ENCODE data around the gene KLB. TPM values are rescaled to one million over a fixed set of nuclear protein-coding genes. Genes with fewer than 3 reads are reported as not detected.
"Not testable (repeated sequence)": the region's sequence is repeated elsewhere in the genome, so short reads cannot be mapped to it uniquely, and the experiment has no call there.

KLB gene
- polyA plus RNA-seq (2011; rRNA removed), result not detected in 2 replicates
- polyA minus RNA-seq (2011; rRNA and poly(A)+ RNA removed), result not detected in 2 replicates

- ChIA-PET CTCF (interaction anchor here (2.0 kb wide), 1 partner anchor 14 kb away, joined by 10 read pairs; no protein-coding TSS in a partner anchor), POLR2A (interaction anchor here (0.6 kb wide), 1 partner anchor 647 kb away, joined by 11 read pairs; no protein-coding TSS in a partner anchor)
- DNase-seq (ENCODE audit: low read depth), result no peak
- Histone ChIP-seq H3K27me3 (ENCODE audit: control insufficient read depth, insufficient read depth, low read length) (no peaks in the 10 kb centered on the region), H3K4me3 (ENCODE audit: low read depth, low read length) (no peak within 1 kb of the TSS), H3K36me3 (ENCODE audit: control insufficient read depth, insufficient read depth, low read length) (no peaks in the 10 kb centered on the region)
- no peak for TF ChIP-seq CTCF (IDR thresholded peaks at IDR 0.05; ENCODE audit: insufficient read depth, low read depth, low read length)
These were observed at the start of gene KLB for GRCh38 chr4:39406763-39407583. KLB (plus strand) TSS chr4:39406930; CDS start chr4:39406950, 20 bp downstream.

DNA sequence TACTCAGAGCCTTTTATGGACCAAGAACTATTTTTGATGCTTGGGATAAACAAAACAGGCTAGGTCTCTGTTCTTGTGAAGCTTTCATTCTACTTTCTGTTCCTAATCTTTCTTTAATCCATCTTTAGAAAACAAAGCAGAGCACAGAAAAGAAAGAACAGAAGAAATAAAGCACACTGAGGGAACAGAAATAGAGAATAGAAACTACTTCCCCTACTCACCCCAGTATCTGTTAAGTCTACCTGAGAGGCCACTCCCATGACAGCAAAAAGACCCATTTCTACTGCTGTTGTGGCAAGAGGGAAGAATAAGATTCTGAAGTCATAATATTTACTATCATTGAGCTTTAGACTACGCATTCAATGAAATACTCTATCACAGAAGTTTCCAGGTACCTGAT is 49.7 kb upstream of the KLB start:
- H3K27me3 ChIP-seq (ENCODE audit: control insufficient read depth, insufficient read depth, low read length), result no peaks in the 10 kb centered on the region
- TF ChIP-seq CTCF (IDR thresholded peaks at IDR 0.05; ENCODE audit: insufficient read depth, low read depth, low read length), result no peak
- CTCF ChIA-PET, result no interaction called here
- no peaks in the 10 kb centered on the region for H3K36me3 ChIP-seq (ENCODE audit: control insufficient read depth, insufficient read depth, low read length)
- POLR2A ChIA-PET, result no interaction called here
- H3K4me3 ChIP-seq (ENCODE audit: low read depth, low read length), result no peak overlapping the region
- no peak for DNase-seq (ENCODE audit: low read depth)

- H3K27me3 ChIP-seq (ENCODE audit: control insufficient read depth, insufficient read depth, low read length); POLR2A ChIA-PET; H3K36me3 ChIP-seq (ENCODE audit: control insufficient read depth, insufficient read depth, low read length); DNase-seq (ENCODE audit: low read depth); H3K4me3 ChIP-seq (ENCODE audit: low read depth, low read length); CTCF ChIA-PET: not testable (repeated sequence)
These were observed 46.1 kb upstream of the KLB start for GRCh38 chr4:39360611-39361010.

DNA sequence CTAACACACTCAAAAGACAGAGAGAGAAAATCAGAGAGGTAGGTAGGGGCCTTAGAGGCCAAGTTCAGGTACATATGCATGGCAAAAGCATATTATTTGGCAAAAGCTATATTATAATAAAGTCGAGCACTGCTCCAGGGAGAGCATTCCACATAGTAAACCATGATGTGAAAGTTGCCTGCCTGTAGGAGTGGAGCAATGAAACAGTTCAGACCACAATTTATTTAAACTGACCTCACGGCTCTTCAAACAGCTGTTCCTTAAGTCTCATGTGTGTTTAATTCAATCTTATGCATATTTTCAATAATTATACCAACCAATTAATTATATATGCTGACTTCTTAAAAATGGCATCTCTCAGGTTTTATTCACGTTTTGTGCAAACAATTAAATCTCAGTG is 43.9 kb upstream of the KLB start:
- ChIA-PET POLR2A (no interaction called here), CTCF (no interaction called here)
- DNase-seq (ENCODE audit: low read depth), result no peak
- Histone ChIP-seq H3K4me3 (ENCODE audit: low read depth, low read length) (no peak overlapping the region), H3K36me3 (ENCODE audit: control insufficient read depth, insufficient read depth, low read length) (no peaks in the 10 kb centered on the region), H3K27me3 (ENCODE audit: control insufficient read depth, insufficient read depth, low read length) (no peaks in the 10 kb centered on the region)
- TF ChIP-seq CTCF (IDR thresholded peaks at IDR 0.05; ENCODE audit: insufficient read depth, low read depth, low read length), result no peak

- no peak for TF ChIP-seq CTCF (IDR thresholded peaks at IDR 0.05; ENCODE audit: insufficient read depth, low read depth, low read length)
These were observed 42.8 kb upstream of the KLB start for GRCh38 chr4:39363773-39364393.

More at GRCh38 chr4:39363773-39364393, 42.8 kb upstream of the KLB start:
- ChIA-PET POLR2A (no interaction called here), CTCF (no interaction called here)
- no peaks in the 10 kb centered on the region for H3K36me3 ChIP-seq (ENCODE audit: control insufficient read depth, insufficient read depth, low read length)
- no peak for DNase-seq (ENCODE audit: low read depth)
- H3K27me3 ChIP-seq (ENCODE audit: control insufficient read depth, insufficient read depth, low read length), result no peaks in the 10 kb centered on the region
- no peak overlapping the region for H3K4me3 ChIP-seq (ENCODE audit: low read depth, low read length)
